Measurements from ENCODE around the gene PRAME.
"Not testable (repeated sequence)": the region's sequence is repeated elsewhere in the genome, so short reads cannot be mapped to it uniquely, and the experiment has no call there.

PRAME gene, protein sequence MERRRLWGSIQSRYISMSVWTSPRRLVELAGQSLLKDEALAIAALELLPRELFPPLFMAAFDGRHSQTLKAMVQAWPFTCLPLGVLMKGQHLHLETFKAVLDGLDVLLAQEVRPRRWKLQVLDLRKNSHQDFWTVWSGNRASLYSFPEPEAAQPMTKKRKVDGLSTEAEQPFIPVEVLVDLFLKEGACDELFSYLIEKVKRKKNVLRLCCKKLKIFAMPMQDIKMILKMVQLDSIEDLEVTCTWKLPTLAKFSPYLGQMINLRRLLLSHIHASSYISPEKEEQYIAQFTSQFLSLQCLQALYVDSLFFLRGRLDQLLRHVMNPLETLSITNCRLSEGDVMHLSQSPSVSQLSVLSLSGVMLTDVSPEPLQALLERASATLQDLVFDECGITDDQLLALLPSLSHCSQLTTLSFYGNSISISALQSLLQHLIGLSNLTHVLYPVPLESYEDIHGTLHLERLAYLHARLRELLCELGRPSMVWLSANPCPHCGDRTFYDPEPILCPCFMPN

GRCh38 chr22:22558972-22559603 lies at the start of gene PRAME:
Gene PRAME (minus strand): TSS chr22:22559265. CDS start chr22:22556832, 2,433 bp downstream.
- DNase-seq (ENCODE audit: low spot score) = peak; percentile 80

DNA sequence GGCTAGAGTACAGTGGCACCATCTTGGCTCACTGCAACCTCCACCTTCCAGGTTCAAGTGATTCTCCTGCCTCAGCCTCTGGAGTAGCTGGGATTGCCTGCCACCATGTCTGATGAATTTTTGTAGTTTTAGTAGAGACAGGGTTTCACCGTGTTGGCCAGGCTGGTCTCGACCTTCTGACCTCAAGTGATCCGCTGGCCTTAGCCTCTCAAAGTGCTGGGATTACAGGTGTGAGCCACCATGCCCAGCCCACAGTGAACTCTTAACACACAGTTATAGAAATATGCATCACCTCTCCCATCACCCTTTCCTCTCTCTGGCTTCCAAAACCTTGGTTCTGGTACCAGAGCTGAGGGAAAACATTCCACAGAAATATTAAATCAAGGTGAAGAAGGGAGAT lies 49.0 kb upstream of the PRAME start:
- not testable (repeated sequence) for DNase-seq (ENCODE audit: low spot score)

GRCh38 chr22:22605074-22605404 lies 46.0 kb upstream of the PRAME start:
- DNase-seq (ENCODE audit: low spot score) = no peak

DNA sequence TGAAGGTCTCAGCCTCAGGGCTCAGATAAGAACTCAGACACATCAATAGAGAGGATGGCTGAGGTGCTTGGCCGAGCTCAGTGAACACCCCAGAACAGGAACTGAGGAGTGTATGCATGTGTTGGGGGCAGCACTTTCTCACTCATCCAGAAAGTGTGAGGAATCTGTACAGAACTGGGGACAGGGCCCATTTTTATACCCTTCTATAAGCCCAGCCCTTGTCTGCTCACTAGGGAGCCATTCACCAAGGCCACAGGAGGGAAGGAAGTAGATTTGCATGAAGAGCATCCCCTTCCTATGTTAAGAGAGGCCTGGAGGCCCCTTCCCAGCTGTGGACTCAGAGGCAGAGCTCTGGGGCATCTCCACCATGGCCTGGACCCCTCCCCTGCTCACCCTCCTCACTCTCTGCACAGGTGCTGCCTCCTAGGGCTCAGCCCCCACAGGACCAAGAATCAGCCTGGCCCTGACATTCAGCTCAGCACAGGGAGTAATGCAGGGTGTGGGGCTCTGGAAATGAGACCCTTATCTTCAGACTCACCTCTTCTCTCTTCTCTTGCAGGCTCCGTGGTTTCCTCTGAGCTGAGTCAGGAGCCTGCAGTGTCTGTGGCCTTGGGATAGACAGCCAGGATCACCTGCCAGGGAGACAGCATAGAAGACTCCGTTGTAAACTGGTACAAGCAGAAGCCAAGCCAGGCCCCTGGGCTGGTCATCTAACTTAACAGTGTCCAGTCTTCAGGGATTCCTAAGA lies 45.4 kb upstream of the PRAME start:
- no peak for DNase-seq (ENCODE audit: low spot score)

- no peak for DNase-seq (ENCODE audit: low spot score)
Measured at GRCh38 chr22:22603470-22603947, 44.4 kb upstream of the PRAME start.

GRCh38 chr22:22600531-22601261 lies 41.6 kb upstream of the PRAME start:
- DNase-seq (ENCODE audit: low spot score) = no peak

GRCh38 chr22:22599248-22599647 lies 40.2 kb upstream of the PRAME start:
- DNase-seq (ENCODE audit: low spot score) = no peak

DNA sequence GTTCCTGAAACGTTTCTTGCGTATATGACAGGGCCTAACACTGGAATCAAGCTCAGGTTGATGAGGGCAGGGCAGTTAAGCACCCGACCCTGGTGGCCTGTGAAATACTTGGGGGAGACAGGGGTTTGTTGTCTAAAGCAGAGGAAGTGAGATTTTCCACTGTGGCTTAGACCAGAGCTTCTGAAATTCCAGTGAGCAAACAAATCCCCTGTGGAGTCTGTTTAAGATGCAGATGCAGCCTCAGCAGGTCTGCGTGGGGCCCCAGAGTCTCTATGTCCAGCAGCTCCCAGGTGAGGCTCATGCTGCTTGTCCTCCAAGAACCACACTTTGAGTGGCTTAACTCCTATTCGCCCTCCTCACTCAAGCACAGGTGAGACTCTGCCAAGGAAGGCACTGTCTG lies 39.1 kb upstream of the PRAME start:
- no peak for DNase-seq (ENCODE audit: low spot score)

- DNase-seq (ENCODE audit: low spot score) = no peak
Measured at GRCh38 chr22:22595001-22595835, 36.2 kb upstream of the PRAME start.

- DNase-seq (ENCODE audit: low spot score) = peak; percentile 69
Measured at GRCh38 chr22:22593964-22594656, 35.0 kb upstream of the PRAME start.

- no peak for DNase-seq (ENCODE audit: low spot score)
Measured at GRCh38 chr22:22593250-22593649, 34.2 kb upstream of the PRAME start.

GRCh38 chr22:22591348-22592299 lies 32.6 kb upstream of the PRAME start:
- no peak for DNase-seq (ENCODE audit: low spot score)

- no peak for DNase-seq (ENCODE audit: low spot score)
Measured at GRCh38 chr22:22590136-22590891, 31.2 kb upstream of the PRAME start.

- DNase-seq (ENCODE audit: low spot score) = no peak
Measured at GRCh38 chr22:22588485-22589164, 29.6 kb upstream of the PRAME start.

DNA sequence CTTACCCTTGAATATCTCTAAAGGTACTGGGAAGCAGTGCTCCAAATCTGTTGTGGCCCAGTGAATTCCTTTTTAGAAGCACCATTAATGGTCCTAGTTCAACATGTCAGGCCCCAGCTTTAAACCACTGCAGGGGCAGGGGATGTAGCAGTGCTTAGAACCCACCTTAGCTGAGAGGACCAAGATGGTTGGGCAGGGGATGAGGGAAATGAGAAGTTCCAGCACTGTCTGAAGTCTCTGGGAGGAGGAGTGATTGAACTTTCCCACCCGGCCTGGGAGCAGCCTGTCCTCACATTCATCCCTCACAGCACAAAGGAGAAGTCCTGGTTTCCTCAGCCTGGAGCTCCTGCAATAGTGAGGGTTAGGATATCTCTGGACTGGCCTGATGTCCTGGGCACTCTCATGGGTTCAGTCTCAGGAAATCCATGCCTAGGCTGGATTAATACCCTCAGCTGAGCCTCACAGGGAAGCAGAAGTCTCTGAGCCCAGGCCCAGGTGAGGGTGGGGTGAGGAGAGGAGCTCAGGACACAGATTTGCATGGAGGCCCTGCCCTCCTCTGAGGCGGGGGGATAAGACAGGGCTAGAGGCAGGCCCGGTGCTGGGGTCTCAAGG lies 28.6 kb upstream of the PRAME start:
- DNase-seq (ENCODE audit: low spot score) = no peak

- DNase-seq (ENCODE audit: low spot score) = no peak
Measured at GRCh38 chr22:22584722-22585121, 25.7 kb upstream of the PRAME start.

DNA sequence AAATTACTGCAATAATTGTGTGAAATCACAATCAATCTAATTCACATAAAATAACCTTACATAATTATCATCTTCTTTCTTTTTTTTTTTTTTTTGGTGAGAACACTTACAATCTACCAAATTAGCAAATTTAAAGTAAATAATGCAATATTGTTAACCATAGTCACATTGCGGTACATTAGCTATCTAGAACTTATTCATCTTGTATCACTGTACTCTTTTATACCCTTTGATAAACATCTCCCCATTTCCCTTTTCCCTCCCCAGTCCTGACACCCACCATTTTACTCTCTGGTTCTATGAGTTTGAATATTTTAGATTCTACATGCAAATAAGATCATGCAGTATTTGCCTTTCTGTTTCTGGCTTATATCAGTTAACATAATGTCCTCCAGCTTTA lies 24.0 kb upstream of the PRAME start:
- no peak for DNase-seq (ENCODE audit: low spot score)
